Measurements from ENCODE around the gene CD40. TPM values are rescaled to one million over a fixed set of nuclear protein-coding genes. Genes with fewer than 3 reads are reported as not detected.

The CD40 gene
- total and polyA plus RNA-seq, 2 of the 4 experiments (the other 2 are of a cell fraction), result 0.36 to 0.92 TPM

- H2BK5ac ChIP-seq (ENCODE audit: low read depth, low read length, poor library complexity, severe bottlenecking), result no peak overlapping the region
- H4K91ac ChIP-seq (ENCODE audit: insufficient read depth, low read depth, low read length), result no peak overlapping the region
- H3K14ac ChIP-seq (replicated peaks; ENCODE audit: low read depth, low read length), result no peak overlapping the region
- dilution Hi-C loops (cut with HindIII; ENCODE audit: low sequenced_read_pairs, unreplicated experiment) (no loop called here), in situ Hi-C loops (cut with MboI; ENCODE audit: low sequenced_read_pairs) (no loop called here), intact Hi-C loops (cut with micrococcal nuclease) (no loop called here)
- no peak overlapping the region for H3K27ac ChIP-seq (ENCODE audit: insufficient read depth, low read length)
- no peak overlapping the region for H2BK15ac ChIP-seq (ENCODE audit: low read depth, low read length)
- H3K4me1 ChIP-seq (ENCODE audit: control insufficient read depth, insufficient read depth, low read length), result no peaks in the 10 kb centered on the region
- ATAC-seq (ENCODE audit: low read depth) (no peak), DNase-seq (no peak)
- ChIA-PET CTCF (no interaction called here), POLR2A (ENCODE audit: unreplicated experiment) (no interaction called here)
- H2BK120ac ChIP-seq (ENCODE audit: low read depth, low read length), result no peak overlapping the region
- no peak overlapping the region for H3K4ac ChIP-seq (ENCODE audit: low read depth, low read length)
- H2AK5ac ChIP-seq (ENCODE audit: low read depth, low read length), result no peak overlapping the region
- no peak overlapping the region for H2AFZ ChIP-seq (replicated peaks; ENCODE audit: low read length, poor library complexity)
- no peak overlapping the region for H3K4me3 ChIP-seq (ENCODE audit: insufficient read depth, low read depth, low read length)
- no peak overlapping the region for H3K9ac ChIP-seq (ENCODE audit: low read depth, low read length)
- no peaks in the 10 kb centered on the region for H3K9me1 ChIP-seq (ENCODE audit: insufficient read depth, low read length)
- no peak overlapping the region for H4K5ac ChIP-seq (ENCODE audit: low read depth, low read length)
- H3K23ac ChIP-seq (ENCODE audit: low read depth, low read length), result no peak overlapping the region
- no peak overlapping the region for H4K8ac ChIP-seq (ENCODE audit: low read depth in 2 of 2, low read length in 2 of 2)
- TF ChIP-seq RFX5 (IDR thresholded peaks at IDR 0.05; ENCODE audit: low read depth, low read length), result no peak
- no peak for TF ChIP-seq MAZ (IDR thresholded peaks at IDR 0.05; ENCODE audit: borderline replicate concordance, low read depth, low read length)
- no peak for TF ChIP-seq CTCF (conservative IDR thresholded peaks at IDR 0.05; ENCODE audit: low read depth, low read length)
- no peak for TF ChIP-seq RAD21 (IDR thresholded peaks at IDR 0.05; ENCODE audit: low read length)
- TF ChIP-seq SMC3 (IDR thresholded peaks at IDR 0.05; ENCODE audit: low read depth, low read length), result no peak
- TF ChIP-seq BHLHE40 (IDR thresholded peaks at IDR 0.05; ENCODE audit: low read depth, low read length), result no peak
- no peak for TF ChIP-seq RCOR1 (IDR thresholded peaks at IDR 0.05; ENCODE audit: insufficient replicate concordance, low read length)
- TF ChIP-seq USF2 (IDR thresholded peaks at IDR 0.05; ENCODE audit: low read depth, low read length), result no peak
- peaks cover 21% of the 10 kb centered on the region for H3K27me3 ChIP-seq (ENCODE audit: control insufficient read depth, insufficient read depth, low read length)
- no peak overlapping the region for H3K56ac ChIP-seq (ENCODE audit: extremely low read depth, insufficient read depth, low read length)
- no peaks in the 10 kb centered on the region for H4K20me1 ChIP-seq (ENCODE audit: insufficient read depth, low read length)
- H3K18ac ChIP-seq (ENCODE audit: low read depth, low read length), result no peak overlapping the region
- no peaks in the 10 kb centered on the region for H3K9me3 ChIP-seq (ENCODE audit: control insufficient read depth, insufficient read depth, low read length)
- H3K4me2 ChIP-seq (ENCODE audit: low read depth, low read length), result no peak overlapping the region
- BruUV-seq (replicated peaks), result no TSS peak
- no peak overlapping the region for H2AK9ac ChIP-seq (replicated peaks; ENCODE audit: low read depth, low read length, poor library complexity)
- no peaks in the 10 kb centered on the region for H3K36me3 ChIP-seq (ENCODE audit: control insufficient read depth, insufficient read depth, low read length)
- no peak overlapping the region for H2BK20ac ChIP-seq (ENCODE audit: low read depth, low read length)
- no peaks in the 10 kb centered on the region for H3K79me1 ChIP-seq (ENCODE audit: low read depth in 1 of 2, low read length in 2 of 2)
- no CpG with 5 or more reads among the region's 8 CpGs for WGBS, 2 experiments (ENCODE audit: extremely low coverage in 2 of 2, insufficient read length in 1 of 2)
These were observed 38.0 kb downstream of the CD40 start for GRCh38 chr20:46156065-46156464.

Data from IMR-90 (cell line).